Esophagus muscularis mucosa (tissue), 4 donors: ENCODE data around the gene RNF217.

Experiments used
- CTCF ChIP-seq, 3 experiments: fragments of 200-600 bp in 2 of 3; fragments of 450-650 bp in 1 of 3; sonication (generic) in 2 of 3; IDR thresholded peaks; one replicate each; pipeline ENCODE4 v1.5.1; 2017 to 2019; ENCODE audit warnings: antibody characterized with exemption in 3 of 3, mild to moderate bottlenecking in 2 of 3, moderate library complexity in 1 of 3
- EP300 ChIP-seq: sonication (generic); formaldehyde crosslinking; IDR thresholded peaks from one replicate; pipeline ENCODE4 v1.6.1; 2017; ENCODE audit warnings: antibody characterized with exemption
- POLR2A ChIP-seq: fragments of 450-650 bp; IDR thresholded peaks from one replicate; pipeline ENCODE4 v1.6.1; 2017; ENCODE audit warnings: antibody characterized with exemption, moderate library complexity, mild to moderate bottlenecking, low read depth
- POLR2AphosphoS5 ChIP-seq, 2 donors: sonication (generic); formaldehyde crosslinking; IDR thresholded peaks; one replicate each; pipeline ENCODE4 v1.6.1; 2017; ENCODE audit warnings: antibody characterized with exemption in 2 of 2

- TF ChIP-seq CTCF (IDR thresholded peaks at IDR 0.05) (no peak), POLR2A (no peak), EP300 (no peak), POLR2AphosphoS5 (IDR thresholded peaks at IDR 0.05) (no peak)
Observed at GRCh38 chr6:125100074-125100652, 137.9 kb downstream of the RNF217 start.
